K562 (cell line): Measurements from ENCODE around the gene LENEP. TPM values are rescaled to one million over a fixed set of nuclear protein-coding genes. Genes with fewer than 3 reads are reported as not detected.

Source experiments
- ARID2 ChIP-seq: fragments of 450-650 bp; IDR thresholded peaks from 2 replicates; pipeline ENCODE4 v1.6.1; 2017; ENCODE audit warnings: antibody characterized with exemption, mild to moderate bottlenecking
- BRD9 ChIP-seq: fragments of 450-650 bp; IDR thresholded peaks from 2 replicates; pipeline ENCODE4 v1.6.1; 2018; ENCODE audit warnings: low read depth; ENCODE audit not compliant: partially characterized antibody
- CHD1 ChIP-seq: fragments of 200-600 bp; sonication (generic); IDR thresholded peaks from one replicate; pipeline ENCODE4 v1.6.1; 2012; ENCODE audit warnings: mild to moderate bottlenecking, moderate library complexity, low read length, inconsistent platforms
- CUX1 ChIP-seq: fragments of 200-800 bp; sonication (Bioruptor generic); IDR thresholded peaks from 2 replicates; pipeline ENCODE4 v1.6.1; 2016; ENCODE audit warnings: missing genetic modification characterization, missing compliant biosample characterization
- FOXK2 ChIP-seq, 2 experiments: fragments of 450-650 bp; IDR thresholded peaks in 1 of 2; conservative IDR thresholded peaks in 1 of 2; 2 replicates each; pipeline ENCODE4 v1.6.1; 2016; ENCODE audit warnings: low read depth in 2 of 2, mild to moderate bottlenecking in 1 of 2
- GTF2E2 ChIP-seq: fragments of 200-800 bp; sonication (Bioruptor generic); IDR thresholded peaks from 2 replicates; pipeline ENCODE4 v1.6.1; 2016; ENCODE audit warnings: missing genetic modification characterization, missing compliant biosample characterization
- HDAC1 ChIP-seq, 2 experiments: fragments of 450-650 bp; IDR thresholded peaks; 2 replicates each; pipeline ENCODE4 v1.6.1; 2016 to 2017; ENCODE audit warnings: inconsistent platforms in 1 of 2, mild to moderate bottlenecking in 1 of 2, moderate library complexity in 1 of 2
- KAT7 ChIP-seq: sonication (generic); formaldehyde crosslinking; IDR thresholded peaks from 2 replicates; pipeline ENCODE4 v1.8.0; 2022; ENCODE audit warnings: missing genetic modification reagents, mild to moderate bottlenecking, borderline replicate concordance
- KDM4B ChIP-seq, 2 experiments: fragments of 450-650 bp in 1 of 2; sonication (generic) in 1 of 2; IDR thresholded peaks; 2 replicates each; pipeline ENCODE4 v1.6.1; 2016 to 2017; ENCODE audit warnings: borderline replicate concordance in 2 of 2, antibody characterized with exemption in 1 of 2, low read depth in 1 of 2, mild to moderate bottlenecking in 1 of 2
- NCOA6 ChIP-seq: fragments of 450-650 bp; IDR thresholded peaks from 2 replicates; pipeline ENCODE4 v1.6.1; 2017; ENCODE audit warnings: mild to moderate bottlenecking
- NFATC3 ChIP-seq: fragments of 450-650 bp; IDR thresholded peaks from 2 replicates; pipeline ENCODE4 v1.6.1; 2017; ENCODE audit warnings: mild to moderate bottlenecking
- NUFIP1 ChIP-seq: fragments of 450-650 bp; IDR thresholded peaks from 2 replicates; pipeline ENCODE4 v1.6.1; 2018; ENCODE audit not compliant: partially characterized antibody
- POLR2G ChIP-seq: fragments of 200-400 bp; formaldehyde crosslinking; IDR thresholded peaks from 2 replicates; pipeline ENCODE4 v1.6.1; 2017; ENCODE audit warnings: low read depth, mild to moderate bottlenecking, antibody characterized with exemption, low read length, moderate library complexity
- SFPQ ChIP-seq: fragments of 200-400 bp; formaldehyde crosslinking; IDR thresholded peaks from 2 replicates; pipeline ENCODE4 v1.6.1; 2017; ENCODE audit warnings: mild to moderate bottlenecking, low read depth, low read length, moderate library complexity
- SIN3A ChIP-seq, 2 experiments: fragments of 150-350 bp in 1 of 2; IDR thresholded peaks; 2 replicates each; pipeline ENCODE4 v1.6.1; 2011 to 2016; ENCODE audit warnings: borderline replicate concordance in 2 of 2, low read depth in 2 of 2, low read length in 2 of 2, mild to moderate bottlenecking in 2 of 2, moderate library complexity in 2 of 2; ENCODE audit not compliant: control insufficient read depth in 1 of 2
- TAF7 ChIP-seq: fragments of 450-650 bp; IDR thresholded peaks from 2 replicates; pipeline ENCODE4 v1.6.1; 2016; ENCODE audit warnings: missing genetic modification characterization, missing compliant biosample characterization
- TRIM24 ChIP-seq, 2 experiments: fragments of 450-650 bp; IDR thresholded peaks; 2 replicates each; pipeline ENCODE4 v1.6.1; 2016
- USF2 ChIP-seq: sonication (generic); formaldehyde crosslinking; IDR thresholded peaks from 2 replicates; pipeline ENCODE4 v1.5.0; 2020; ENCODE audit warnings: missing genetic modification reagents
- ZNF12 ChIP-seq: sonication (generic); formaldehyde crosslinking; IDR thresholded peaks from 2 replicates; pipeline ENCODE4 v1.4.0; 2020; ENCODE audit warnings: mild to moderate bottlenecking, missing genetic modification reagents
- polyA plus RNA-seq, 8 experiments: library from polyadenylated mRNA; depleted of rRNA in 4 of 8; stranded (reverse) in 5 of 8; unstranded in 3 of 8; fragments of >200 nt; fragmentation: Nextera tagmentation in 2 of 8; fragmentation: Illumina TruSeq in 1 of 8; extraction: Ambion mirVana in 2 of 8; extraction: Trizol in 1 of 8; gene quantifications; 2 replicates each; pipeline versions ENCODE4 v1.2.1 to v1.2.3, GENCODE V29; 2011 to 2014; ENCODE audit warnings: inconsistent platforms in 1 of 8, missing spikeins in 1 of 8
- total RNA-seq, 7 experiments: library from RNA; depleted of rRNA in 6 of 7; stranded (reverse); fragments of >200 nt in 6 of 7; fragmentation: Illumina TruSeq in 2 of 7; extraction: Trizol in 2 of 7; gene quantifications; 2 replicates each; pipeline versions ENCODE4 v1.2.1 to v1.2.3, GENCODE V29; 2011 to 2021; ENCODE audit warnings: low replicate concordance in 1 of 7

Gene LENEP
- total and polyA plus RNA-seq, 9 of the 15 experiments (the other 6 are each of a cell fraction or from before 2014, with no cell fraction given) = 0.23 to 0.87 (median 0.67) TPM; not detected in 5

GRCh38 chr1:154975409-154976059, 17.9 kb upstream of the LENEP start (continued):
- TF ChIP-seq USF2 (no peak), ARID2 (no peak), HDAC1 (IDR thresholded peaks at IDR 0.05) (0 out of 4 replicates have a peak, but pooled peaks of 1 of the 2 experiments have one; percentile 16), BRD9 (peak; percentile 33), CHD1 (peak; percentile 61), ZNF12 (CRISPR knock-in tag) (no peak), GTF2E2 (tag) (peak; percentile 32; the same call in 1 of the 2 replicates), CUX1 (CRISPR knock-in tag) (no peak), NUFIP1 (no peak), FOXK2 (conservative IDR thresholded peaks at IDR 0.05 in 1 of 2, IDR thresholded peaks at IDR 0.05 in 1 of 2; ENCODE audit: low read depth in 2 of 2) (peak; percentile 61 to 81), TRIM24 (IDR thresholded peaks at IDR 0.05) (no peak), KDM4B (IDR thresholded peaks at IDR 0.05; ENCODE audit: borderline replicate concordance in 2 of 2, low read depth in 1 of 2) (no peak), NFATC3 (no peak), KAT7 (CRISPR knock-in tag) (0 out of 2 replicates have a peak, but pooled peaks have one; percentile 6), SFPQ (no peak), POLR2G (peak; percentile 62; the same call in 1 of the 2 replicates), TAF7 (tag) (no peak), NCOA6 (no peak), SIN3A (IDR thresholded peaks at IDR 0.05; ENCODE audit: borderline replicate concordance in 2 of 2, control insufficient read depth in 1 of 2, low read depth in 2 of 2, low read length in 2 of 2) (peak; percentile 47 to 59; a peak in 2 of 4 replicates)
